ENCODE data around the gene SNX8.
A peak's percentile ranks its signal among the peaks of the same experiment; 100 is the strongest.

SNX8 gene

DNA sequence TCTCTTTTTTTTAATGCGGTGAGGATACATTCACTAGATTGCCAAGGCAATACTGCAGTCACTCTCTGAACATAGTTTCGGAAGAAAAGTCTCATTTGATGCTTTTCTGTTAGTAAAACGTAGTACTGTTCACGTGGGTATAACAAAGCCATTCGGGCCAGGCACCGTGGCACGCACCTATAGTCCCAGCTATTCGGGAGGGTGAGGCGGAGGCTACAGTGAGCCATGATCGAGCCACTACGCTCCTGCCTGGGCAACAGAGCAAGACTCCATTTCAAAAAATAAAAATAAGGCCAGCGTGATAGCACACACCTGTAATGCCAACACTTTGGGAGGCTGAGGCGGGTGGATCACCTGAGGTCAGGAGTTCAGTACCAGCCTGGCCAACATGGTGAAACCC is 24.6 kb downstream of the SNX8 start:
- no peak overlapping the region for H3K4me3 ChIP-seq (replicated peaks in 1 of 2; ENCODE audit: low read depth in 2 of 2, low read length in 2 of 2)
- no peak for DNase-seq (ENCODE audit: low read depth in 2 of 2)
- TF ChIP-seq, protein P1, sequence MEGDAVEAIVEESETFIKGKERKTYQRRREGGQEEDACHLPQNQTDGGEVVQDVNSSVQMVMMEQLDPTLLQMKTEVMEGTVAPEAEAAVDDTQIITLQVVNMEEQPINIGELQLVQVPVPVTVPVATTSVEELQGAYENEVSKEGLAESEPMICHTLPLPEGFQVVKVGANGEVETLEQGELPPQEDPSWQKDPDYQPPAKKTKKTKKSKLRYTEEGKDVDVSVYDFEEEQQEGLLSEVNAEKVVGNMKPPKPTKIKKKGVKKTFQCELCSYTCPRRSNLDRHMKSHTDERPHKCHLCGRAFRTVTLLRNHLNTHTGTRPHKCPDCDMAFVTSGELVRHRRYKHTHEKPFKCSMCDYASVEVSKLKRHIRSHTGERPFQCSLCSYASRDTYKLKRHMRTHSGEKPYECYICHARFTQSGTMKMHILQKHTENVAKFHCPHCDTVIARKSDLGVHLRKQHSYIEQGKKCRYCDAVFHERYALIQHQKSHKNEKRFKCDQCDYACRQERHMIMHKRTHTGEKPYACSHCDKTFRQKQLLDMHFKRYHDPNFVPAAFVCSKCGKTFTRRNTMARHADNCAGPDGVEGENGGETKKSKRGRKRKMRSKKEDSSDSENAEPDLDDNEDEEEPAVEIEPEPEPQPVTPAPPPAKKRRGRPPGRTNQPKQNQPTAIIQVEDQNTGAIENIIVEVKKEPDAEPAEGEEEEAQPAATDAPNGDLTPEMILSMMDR (IDR thresholded peaks at IDR 0.05; ENCODE audit: low read depth, low read length): no peak

DNA sequence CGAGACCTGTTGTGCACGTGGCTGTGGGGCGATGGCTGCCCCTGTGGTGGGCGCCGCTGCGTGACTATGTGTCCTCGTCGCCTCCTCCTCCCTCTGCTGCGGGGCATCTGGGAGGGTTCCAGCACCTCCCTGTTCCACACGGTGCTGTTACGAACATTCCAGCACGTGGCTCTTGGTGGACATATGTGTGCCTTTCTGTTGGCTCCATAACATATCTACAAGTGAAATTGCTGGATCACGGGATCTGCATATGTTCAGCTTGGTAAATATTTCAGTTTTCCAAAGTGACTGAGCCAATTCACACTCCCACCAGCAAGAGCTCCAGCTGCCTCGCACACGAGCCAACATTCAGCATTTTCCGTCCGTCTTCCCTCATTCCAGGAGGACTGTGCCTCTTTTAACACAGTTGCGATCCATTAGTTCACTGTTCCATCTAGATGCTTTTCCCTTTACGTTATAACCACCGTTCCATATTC is 25.1 kb downstream of the SNX8 start:
- no peak overlapping the region for H3K4me3 ChIP-seq (replicated peaks in 1 of 2; ENCODE audit: low read depth in 2 of 2, low read length in 2 of 2)
- DNase-seq (ENCODE audit: low read depth in 2 of 2): no peak

DNA sequence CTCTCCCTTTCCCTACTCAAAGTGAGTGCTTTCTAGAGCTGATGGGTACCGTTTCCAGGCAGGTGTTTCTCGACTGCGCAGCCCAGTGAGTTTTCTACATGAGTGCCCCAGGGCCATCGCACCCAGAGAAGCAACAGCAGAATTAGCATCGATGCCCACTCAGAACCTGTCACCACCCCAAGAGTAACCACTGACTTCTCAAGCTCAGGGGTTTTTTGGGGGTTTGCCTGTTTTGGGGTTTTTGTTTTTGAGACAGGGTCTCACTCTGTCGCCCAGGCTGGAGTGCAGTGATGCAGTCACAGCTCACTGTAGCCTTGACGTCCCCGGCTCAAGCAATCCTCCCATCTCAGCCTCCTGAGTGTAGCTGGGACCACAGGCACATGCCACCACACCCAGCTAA is 25.7 kb downstream of the SNX8 start:
- H3K4me3 ChIP-seq (replicated peaks in 1 of 2; ENCODE audit: low read depth in 2 of 2, low read length in 2 of 2): no peak overlapping the region
- TF ChIP-seq, protein P1 (IDR thresholded peaks at IDR 0.05; ENCODE audit: low read depth, low read length): no peak
- DNase-seq (ENCODE audit: low read depth in 2 of 2): no peak

More for the DNA sequence above, 25.1 kb downstream of the SNX8 start:
- TF ChIP-seq, protein P1 (IDR thresholded peaks at IDR 0.05; ENCODE audit: low read depth, low read length): no peak

DNA sequence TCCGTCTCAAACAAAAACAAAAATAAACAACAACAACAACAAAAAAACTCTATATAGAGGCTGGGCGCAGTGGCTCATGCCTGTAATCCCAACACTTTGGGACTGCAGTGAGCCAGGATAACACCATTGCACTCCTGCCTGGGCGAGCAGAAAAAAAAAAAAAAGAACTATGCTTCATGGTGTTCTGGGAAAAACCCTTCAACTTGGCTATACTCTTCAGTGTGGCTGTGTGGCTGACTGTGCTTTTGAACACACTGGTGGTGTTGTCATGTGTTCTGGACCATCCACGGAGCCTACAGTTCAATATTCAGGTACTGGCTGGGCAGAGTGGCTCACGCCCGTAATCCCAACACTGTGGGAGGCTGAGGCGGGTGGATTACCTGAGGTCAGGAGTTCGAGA is 26.5 kb downstream of the SNX8 start:
- DNase-seq (ENCODE audit: low read depth in 2 of 2): no peak
- TF ChIP-seq, protein P1 (IDR thresholded peaks at IDR 0.05; ENCODE audit: low read depth, low read length): no peak
- H3K4me3 ChIP-seq (replicated peaks in 1 of 2; ENCODE audit: low read depth in 2 of 2, low read length in 2 of 2): no peak overlapping the region

DNA sequence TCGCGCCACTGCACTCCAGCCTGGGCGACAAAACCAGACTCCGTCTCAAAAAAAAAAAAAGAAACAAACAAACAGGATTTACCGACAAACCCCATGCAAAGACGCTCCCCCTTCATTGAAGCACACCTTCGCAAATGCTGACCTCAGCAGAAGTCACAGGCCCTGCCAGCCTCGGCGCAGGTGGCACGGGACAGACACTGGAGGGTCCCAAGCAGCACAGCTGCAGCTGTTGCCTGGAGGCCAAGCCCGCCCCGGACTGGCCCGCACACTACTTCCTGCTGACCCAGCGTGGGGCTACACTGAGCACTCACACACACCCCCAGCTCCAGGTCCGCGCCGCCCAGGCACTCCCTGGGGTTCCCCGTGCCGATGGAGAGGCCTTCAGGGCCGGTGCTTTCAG is 31.2 kb downstream of the SNX8 start:
- TF ChIP-seq, protein P1 (IDR thresholded peaks at IDR 0.05; ENCODE audit: low read depth, low read length): no peak
- H3K4me3 ChIP-seq (replicated peaks in 1 of 2; ENCODE audit: low read depth in 2 of 2, low read length in 2 of 2): no peak overlapping the region
- no peak for DNase-seq (ENCODE audit: low read depth in 2 of 2)

DNA sequence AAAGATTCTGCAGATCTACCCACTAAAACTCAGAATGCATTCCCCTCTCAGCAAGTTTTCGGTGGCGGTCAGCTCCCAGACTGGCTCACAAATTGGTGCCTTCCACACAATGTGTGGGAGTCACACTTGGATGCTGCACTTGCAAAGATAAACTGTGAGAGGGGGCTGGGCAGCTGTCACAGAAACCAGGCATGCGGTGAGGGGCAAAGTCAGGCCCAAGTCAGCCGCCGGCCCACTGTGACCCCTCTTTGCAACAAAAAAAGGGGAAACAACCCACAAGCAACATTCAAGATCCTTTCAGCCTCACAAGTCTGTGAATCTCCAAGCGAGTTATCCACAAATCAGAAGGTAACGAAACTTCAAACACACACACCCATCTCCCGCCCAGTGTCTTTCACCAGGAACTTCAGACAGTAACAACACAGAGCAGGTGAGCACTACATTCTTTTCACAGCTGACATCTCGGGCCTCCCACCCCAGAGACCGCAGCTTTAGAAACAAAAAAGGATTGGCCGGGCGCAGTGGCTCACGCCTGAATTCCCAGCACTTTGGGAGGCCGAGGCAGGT is 32.0 kb downstream of the SNX8 start:
- TF ChIP-seq, protein P1 (IDR thresholded peaks at IDR 0.05; ENCODE audit: low read depth, low read length): no peak
- no peak overlapping the region for H3K4me3 ChIP-seq (replicated peaks in 1 of 2; ENCODE audit: low read depth in 2 of 2, low read length in 2 of 2)
- no peak for DNase-seq (ENCODE audit: low read depth in 2 of 2)

DNA sequence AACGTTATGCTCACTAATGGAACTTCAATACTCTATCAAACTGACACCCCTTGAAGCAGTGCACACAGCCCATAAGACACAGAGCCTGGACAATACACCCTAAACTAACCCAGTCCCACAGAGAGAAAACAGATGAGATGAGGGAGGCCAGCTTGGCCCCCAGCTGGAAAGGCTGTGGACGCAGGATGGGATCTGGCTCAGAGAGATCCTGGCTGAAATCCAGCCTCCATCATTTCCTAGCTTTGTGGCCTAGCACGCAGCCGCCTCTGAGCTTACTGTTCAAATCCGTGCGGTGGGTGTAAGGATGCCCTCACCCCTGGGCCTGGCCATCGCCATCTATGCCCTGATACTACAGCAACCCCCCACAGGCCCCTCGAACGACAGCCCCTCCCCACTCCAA is 32.7 kb downstream of the SNX8 start:
- TF ChIP-seq, protein P1 (IDR thresholded peaks at IDR 0.05; ENCODE audit: low read depth, low read length): no peak
- no peak overlapping the region for H3K4me3 ChIP-seq (replicated peaks in 1 of 2; ENCODE audit: low read depth in 2 of 2, low read length in 2 of 2)
- peak; percentile 33 to 70 for DNase-seq (ENCODE audit: low read depth in 2 of 2)
